Activated T-cell treated with anti-CD3 and anti-CD28 coated beads for 1 hour (primary cell): Measurements from ENCODE around the gene BLMH.
"Not testable (repeated sequence)": the region's sequence is repeated elsewhere in the genome, so short reads cannot be mapped to it uniquely, and the experiment has no call there.

ENCODE experiments used
- DNase-seq: peaks from one replicate; pipeline ENCODE4 v3.0.0-alpha.2; 2020; ENCODE audit warnings: low read depth

Gene BLMH

DNA sequence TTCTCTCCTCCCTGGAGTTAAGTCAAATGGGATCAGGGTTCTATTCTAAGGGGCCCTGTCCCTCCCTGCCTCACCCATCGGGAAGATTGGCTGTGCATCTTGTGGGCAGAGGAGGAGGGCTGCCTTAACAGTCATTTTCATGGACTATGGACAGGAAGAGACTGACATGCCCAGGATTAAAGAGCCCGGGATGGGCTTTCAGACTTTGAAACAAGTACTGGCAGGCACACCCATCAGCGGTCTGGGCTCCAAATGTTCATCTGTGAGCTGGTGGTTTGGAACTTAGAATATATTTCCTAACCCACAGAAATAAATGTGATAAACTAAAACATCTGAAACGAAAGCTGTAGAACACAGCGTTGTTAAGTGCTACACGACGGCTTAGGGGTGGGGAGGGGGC, 62.7 kb downstream of the BLMH start:
- no peak for DNase-seq

DNA sequence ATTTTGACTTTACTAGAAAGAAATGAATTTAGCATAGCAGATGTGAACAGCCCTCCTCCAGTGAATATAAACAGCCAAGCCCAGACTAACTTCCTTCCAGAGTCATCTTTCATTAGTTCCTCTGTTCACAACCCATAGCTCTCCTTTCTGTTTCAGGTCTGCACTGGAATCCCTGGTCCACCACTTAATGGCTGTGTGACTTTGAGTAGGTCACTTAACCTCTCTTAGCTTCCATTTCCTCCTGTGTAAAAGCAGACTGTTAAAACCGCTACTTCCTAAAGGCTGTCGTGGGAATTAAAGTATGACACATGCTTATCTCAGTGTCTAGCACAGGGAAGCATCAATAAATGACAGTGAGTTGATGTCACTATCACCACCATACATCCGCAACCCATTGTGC, 63.7 kb downstream of the BLMH start:
- no peak for DNase-seq

DNA sequence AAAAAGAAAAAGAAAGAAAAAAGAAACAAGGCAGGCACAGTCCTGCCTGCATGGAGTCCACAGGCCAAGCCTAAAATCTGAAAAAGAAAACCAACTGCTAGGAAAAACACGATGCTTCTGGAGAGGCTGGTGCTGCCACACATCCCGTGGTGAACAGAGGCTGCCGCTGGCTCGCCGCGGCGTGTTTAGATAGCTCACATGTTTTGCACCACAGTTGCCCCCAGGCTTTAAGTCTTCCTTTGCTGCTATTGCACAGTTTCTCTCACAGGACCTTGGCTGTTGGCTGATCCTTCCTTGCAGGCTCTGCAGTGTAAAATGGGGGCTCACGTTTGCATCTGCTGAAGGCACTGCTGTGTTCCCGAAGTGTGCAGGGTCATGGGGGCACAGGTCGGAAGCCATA, 64.9 kb downstream of the BLMH start:
- no peak for DNase-seq

DNA sequence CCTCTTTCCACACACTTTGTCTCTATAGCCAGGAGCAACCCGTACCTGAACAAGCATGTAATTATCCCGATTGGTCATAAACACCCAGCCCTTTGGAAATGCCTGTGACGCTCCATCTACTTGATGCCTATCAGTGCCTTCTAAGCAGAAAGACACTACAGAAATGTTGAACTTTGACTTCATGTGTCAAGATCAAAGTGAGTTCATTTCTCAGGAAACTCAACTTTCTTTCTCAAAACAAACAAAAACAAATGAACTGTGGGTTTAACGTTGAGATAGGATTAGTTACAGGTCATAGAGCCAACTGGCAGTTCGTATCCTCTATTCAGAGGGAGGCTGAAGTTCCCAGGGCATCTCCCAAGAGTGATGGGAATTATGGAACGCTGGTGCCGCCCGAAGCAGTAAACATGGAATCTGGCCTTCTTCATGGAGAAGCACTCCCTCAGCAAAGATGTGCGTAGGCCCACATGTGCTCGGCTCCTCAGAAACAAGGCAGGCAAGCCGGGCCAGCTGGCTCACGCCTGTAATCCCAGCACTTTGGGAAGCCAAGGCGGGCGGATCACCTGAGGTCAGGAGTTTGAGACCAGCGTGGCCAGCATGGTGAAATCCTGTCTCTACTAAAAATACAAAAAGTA, 65.7 kb downstream of the BLMH start:
- DNase-seq, result no peak

DNA sequence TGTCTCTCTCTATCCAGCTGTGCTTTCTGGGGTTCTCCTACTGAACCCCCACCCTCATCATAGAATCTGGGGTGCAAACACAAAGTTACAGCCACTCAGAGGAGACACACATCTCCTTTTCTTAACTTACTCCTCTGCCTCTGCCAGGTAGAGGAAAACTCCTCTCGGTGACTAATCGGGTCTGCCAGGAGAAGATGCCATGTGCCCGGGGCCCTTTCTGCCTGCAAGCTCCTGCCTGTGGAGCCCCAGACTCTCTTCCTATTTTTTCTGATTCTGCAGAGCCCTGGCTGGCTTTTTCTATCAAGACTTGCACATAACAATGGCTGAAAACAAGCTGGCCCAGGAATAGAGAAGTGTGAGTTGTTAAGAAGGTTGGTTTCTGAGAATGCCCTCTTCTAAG, 66.6 kb downstream of the BLMH start:
- no peak for DNase-seq

DNA sequence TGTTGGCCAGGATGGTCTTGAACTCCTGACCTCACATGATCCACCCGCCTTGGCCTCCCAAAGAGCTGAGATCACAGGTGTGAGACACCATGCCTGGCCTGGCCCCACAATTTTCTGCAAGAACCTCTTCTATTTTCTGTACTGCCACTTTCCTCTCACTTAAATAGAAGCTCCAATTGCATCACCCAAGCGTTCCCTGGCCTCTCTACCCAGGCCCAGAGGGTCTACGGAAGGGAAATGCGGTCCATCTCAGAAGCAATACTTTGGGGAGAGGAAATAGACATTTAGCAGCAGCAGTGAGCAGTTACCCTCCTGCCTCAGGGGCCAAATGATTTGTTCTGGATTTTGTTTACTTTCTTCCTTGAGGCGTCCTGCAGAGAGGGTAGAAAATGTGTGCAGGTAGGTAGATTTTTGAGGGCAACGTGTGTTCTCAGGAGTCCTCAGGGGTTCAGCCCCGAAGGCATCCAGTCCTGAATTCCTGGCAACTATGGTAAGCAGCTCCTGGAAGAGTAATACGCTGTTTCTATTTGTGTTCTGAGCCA, 67.3 kb downstream of the BLMH start:
- DNase-seq, result no peak

DNA sequence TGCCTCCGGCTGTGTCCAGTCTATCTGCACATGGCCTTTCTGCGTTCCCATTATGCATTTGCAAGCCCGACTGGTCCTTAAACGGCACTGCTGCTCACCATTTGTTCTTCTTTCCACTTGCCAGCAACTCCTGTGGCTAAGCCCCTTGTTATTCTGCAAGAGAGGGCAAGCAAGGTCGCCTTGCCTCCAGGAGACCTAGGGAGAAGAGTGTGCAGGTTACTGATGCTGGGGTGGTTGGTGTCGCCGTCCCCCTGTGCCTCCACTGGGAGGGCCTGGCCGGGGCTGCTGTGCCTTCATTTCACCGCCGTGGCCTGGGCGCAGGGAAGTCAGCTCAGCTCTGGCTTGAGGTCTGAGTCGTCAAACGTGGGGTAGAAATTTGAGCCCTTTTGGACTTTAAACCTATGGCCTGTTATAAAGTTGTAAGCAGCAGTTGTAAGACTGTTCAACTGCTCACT, 69.0 kb downstream of the BLMH start:
- DNase-seq, result no peak

DNA sequence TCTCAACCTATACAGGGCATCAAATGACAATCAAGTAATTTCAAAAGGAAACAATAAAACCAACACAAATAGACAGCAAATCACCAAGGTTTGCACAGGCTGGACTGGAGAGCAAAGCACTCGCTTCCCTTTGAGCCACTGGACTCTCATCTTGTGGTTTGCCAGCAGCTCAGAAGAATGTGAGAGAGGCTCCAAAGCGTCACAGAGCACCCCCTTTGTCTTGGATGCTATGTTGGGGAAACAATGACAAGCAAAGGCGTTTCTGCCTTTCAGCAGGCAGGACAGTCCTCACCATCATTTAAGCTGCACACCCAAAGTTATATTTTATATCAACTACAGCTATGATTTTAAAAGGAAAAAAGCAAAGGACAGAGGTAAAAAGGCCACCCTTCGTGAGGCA, 69.5 kb downstream of the BLMH start:
- DNase-seq, result no peak

DNA sequence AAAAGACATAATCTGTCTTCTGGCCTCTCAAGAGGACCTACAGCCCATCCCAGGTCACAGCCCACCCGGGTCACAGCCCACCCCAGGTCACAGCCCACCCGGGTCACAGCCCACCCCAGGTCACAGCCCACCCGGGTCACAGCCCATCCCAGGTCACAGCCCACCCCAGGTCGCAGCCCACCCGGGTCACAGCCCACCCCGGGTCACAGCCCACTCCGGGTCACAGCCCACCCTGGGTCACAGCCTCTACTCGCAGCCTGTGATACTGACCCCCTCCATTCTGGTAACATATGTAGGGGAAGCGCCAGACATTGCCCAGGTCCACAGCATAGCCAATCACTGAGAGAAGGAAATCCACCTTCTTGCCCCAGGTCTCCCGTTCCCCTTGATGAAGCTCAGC, 70.4 kb downstream of the BLMH start:
- DNase-seq, result no peak

DNA sequence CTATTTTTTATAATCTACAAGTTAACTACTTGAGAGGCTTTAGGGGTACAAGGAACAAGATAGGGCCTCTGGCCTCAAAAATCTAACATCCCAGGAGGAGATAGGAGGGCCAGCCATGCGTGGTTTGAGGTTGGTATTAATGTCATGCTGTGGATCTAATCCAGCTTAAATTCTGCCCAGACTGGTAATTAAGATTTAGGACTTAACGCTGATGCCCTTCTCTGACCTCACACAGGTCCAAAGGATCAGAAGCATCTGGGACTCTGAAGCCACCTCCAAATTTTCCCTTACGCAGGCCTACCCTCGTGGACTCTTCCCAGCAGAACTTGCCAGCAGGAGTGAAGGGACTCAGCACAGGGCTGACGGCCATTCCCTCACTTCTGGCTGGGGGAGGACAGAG, 71.3 kb downstream of the BLMH start:
- DNase-seq, result no peak

DNA sequence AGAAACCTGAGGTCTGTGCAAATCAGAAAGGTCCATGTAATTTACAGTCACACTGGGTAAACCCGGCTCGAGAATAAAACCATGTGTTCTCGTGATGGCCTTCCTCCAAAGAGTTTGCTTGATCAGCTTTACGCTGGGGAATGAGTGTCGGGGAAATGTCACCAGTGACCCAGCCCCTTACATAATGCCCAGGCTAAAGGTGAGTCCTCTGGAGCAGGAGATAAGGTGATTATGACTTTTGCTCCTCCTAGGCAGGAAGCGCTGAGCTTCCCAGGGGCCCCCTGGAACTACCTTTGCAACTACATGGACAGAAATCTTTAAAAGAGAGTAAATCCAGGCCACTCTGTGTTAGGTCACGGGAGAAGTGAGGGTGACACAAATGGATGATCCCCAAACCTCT, 71.9 kb downstream of the BLMH start:
- no peak for DNase-seq

DNA sequence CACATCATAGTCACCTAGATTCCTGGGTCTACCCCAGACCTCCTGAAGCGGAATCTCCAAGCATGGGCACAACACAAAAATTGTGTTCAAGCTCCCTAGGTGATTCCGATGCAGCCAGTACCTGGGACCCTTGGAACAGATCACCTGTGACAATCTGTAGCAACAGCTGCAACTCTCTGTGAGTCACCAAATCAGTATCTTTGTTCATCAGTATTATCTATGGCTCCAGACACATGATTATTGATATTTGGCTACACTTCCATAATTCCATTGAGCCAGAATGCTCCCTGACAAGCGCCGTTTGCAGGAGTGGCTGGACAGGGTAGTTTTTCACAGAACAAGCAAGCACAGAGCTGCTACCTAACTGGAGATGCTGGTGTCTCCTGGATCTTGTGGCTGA, 72.4 kb downstream of the BLMH start:
- no peak for DNase-seq

DNA sequence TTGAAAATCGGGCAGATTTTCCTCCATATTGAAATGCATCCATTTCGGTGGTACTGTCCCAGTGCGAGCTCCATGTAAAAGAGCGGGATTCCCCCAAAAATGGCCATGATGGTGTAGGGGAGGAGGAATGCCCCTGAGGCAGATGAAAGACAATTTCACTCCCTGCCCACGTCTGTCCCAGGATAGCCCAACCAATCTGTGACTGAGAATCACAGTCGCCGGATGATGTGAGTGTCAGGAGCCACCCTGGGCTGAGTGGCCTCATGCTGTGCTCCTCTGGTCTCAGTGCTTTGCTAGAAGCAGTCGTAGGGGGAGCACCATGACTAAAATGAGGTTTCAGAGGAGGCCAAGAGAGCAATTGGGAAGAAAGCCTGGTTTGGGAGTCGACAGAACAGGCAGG, 72.9 kb downstream of the BLMH start:
- no peak for DNase-seq

DNA sequence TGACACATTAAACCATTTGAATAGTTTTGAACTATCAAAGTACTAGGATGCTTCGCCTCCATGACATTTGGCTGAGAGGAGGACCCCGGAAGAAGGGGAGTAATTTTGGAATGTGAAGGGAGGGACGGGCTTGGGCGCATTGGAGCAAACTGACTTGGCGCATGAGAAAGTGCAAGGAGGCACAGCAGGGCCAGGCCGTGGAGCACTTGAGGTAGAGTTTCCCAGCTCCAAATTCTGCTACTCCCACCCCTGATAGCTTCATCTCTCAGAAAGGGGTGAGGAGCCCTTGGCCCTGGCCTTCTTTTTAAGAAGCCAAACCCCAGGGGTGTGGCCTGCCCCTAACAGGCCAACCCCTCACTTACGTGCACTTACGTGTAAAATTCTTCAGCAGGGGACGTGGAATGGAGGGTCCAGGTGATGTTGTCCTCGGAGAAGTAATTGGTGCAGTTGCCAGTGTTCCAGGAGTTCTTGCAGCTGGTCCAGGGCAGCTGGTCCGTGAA, 73.9 kb downstream of the BLMH start:
- no peak for DNase-seq

DNA sequence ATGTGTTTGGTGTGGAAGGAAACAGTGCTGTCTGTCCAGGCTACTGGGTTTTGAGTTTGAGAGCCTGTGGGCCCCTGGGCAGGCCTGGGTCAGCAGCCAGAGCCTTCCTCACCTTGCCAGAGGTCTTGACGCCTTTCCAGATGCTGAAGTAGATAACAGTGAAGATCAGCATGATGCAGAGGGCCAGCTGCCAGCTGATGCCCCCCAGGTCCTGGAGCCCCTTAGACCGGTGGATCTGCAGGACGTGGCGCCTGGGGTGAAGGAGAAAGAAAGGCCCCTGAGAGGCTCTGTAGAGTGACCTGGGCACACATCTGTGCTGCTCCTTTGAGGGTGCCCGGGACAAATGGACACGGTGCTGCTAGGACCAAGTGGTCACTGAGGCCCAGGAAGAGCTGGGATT, 74.7 kb downstream of the BLMH start:
- DNase-seq, result no peak

DNA sequence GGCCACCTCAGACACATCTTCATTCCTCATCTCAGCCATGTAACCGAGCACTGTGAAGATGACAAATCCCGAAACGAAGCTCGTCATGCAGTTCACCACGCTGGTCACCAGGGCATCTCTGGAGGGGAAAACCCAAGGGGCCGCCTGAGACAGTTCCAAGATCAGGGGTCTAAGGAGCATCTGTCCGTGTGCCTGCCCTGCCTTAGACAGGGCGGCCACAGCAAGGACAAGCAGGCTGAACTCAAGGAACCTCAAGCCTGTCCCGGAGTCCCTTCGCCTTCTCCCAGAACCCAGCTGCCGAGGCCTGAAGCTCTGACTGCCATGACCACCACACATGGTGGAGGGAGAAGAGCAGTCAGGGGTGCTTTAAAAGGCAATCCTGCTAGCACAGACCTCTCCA, 79.0 kb downstream of the BLMH start:
- DNase-seq, result no peak

DNA sequence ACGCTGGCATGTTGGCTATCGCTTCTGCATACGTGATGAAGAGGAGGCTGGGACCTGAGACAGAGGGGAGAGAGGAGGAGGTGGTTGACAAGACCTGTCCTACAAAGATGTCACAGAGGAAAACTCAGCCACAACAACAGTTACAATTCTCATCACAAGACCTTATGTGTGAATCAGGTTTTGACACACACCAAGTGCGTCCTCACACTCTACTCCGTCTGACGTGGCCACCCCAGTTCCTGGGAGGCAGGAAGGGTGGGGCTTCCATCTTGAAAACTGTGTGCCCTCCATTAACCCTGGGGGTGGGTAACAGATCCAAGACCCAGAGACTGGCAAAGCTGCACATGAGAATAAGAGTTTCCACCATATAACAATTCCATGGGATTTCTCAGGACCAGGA, 80.4 kb downstream of the BLMH start:
- DNase-seq, result no peak

DNA sequence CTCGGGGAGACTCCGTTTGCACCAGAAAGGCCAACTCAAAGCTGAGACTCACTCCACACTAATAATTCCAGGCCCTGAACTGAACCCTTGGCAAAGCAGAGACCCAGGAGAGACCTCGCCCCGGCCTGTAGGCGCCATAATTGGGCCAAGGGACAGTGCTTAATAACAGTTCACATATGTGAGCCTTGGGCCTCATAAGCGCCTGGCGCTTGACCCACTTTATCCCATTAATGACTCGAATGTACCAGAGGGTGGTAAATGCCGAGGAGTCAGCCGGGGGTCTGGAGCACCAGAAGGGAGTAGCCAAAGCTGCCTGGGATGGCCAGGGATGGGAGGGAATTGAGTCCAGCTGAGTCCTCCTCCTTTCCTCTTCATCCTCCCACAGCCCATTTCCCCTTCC, 80.8 kb downstream of the BLMH start:
- DNase-seq, result no peak

DNA sequence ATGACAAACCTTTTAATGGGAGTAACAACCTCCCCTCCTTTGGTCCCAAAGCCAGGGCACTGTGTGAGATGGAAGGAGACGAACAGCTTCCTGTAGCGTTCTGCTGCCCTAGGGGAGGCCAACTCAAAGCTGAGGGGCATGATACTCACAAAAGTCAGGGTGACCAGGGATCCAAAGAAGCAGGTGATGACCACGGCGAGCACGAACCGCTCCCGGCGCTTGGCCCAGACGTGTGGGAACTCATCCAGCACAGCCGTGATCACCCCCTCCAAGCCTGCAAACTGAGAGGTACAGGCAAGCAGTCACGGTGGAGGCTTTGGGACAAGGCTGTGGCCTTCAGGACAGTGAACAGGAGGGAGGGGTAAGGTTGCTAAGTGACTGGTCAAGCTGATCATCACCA, 81.4 kb downstream of the BLMH start:
- no peak for DNase-seq

DNA sequence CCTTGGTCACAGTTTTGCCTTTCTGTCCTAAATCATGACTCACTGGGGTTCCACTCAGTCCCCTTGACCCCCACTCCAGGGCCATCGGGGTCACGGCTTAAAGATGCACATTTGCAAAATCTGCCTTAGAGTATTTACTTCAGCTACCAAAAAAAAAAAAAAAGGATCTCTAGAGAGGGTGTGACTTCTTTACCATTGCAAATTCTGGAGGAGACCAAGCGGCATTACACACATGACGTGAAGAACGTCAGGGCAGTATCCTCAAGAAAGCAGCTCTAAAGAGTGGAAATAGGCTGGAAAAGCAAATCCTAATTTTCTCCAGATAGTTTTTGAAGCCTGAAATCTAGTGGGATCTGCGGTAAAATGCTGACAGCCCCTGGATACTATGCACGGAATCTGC, 81.8 kb downstream of the BLMH start:
- no peak for DNase-seq

DNA sequence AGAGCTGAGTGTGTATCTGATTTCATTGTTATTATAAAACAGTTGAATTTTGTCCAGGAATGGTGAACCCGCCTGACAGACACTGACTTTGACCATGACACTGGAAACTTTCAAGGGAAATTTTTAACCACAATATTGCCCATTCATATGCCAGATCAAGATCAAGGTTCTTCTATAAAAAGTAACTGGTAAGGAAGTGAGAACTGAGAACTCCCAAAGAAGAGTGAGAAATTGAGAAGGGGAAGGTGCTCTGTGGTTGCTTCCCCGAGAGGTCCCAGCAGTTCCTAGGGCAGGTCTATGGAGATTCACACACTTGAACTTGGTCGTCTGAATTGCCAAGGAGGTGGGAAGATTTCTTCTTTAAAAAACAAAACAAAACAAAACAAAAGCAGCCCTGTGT, 83.5 kb downstream of the BLMH start:
- DNase-seq, result no peak

DNA sequence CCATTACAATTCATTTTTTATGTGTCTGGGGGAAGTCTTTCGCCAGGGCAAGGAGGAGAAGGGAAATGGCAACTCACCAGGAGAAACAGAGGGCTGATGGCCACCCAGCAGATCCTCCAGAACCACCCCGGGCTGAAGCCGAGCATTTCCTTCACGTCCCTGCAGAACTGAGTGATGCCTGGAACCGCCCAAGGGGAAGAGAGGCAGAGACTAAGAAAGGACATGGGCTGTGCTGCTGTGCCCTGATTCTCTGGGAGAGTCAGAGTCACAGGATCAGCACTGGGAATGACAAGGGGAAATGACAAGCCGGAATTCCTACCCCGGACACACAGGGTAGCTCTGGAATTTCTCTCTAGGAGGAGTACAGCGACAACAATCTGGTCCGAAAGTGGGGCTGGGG, 84.1 kb downstream of the BLMH start:
- DNase-seq, result no peak

DNA sequence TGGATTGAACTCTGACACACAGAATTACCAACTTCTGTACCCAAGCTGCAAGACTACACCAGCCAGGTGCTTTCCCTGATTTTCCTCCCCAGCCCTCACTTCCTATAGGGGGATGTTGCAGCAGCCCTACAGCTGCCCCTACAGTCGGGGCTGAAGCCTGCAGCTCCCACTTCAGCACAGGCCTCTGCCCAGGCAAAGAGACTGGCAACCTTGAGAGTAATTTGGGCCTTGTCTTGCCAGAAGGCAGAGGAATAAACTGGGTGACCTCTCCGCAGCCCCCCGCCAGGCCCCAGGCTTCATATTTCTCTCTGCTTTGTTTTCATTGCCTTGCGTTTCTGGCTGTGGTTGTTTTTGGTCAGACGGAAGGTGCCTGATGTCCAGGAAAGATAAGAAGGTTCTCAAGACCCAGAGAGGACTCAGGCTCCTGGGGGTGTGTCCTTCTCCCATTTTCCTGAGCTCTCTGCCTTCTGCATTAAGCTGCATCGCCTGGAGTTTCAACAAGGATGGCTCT, 88.2 kb downstream of the BLMH start:
- DNase-seq, result no peak

DNA sequence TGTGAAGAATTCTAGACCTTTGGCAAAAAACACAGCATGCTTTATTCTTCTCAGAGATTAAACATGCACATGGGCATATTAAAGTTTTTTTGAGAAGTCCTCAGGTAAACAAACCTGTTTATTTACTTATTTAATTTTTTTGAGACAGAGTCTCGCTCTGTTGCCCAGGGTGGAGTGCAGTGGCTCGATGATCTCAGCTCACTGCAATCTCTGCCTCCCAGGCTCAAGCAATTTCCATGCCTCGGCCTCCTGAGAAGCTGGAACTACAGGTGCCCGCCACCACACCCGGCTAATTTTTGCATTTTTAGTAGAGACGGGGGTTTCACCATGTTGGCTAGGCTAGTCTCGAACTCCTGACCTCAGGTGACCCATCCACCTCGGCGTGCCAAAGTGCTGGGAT, 91.1 kb downstream of the BLMH start:
- DNase-seq, result not testable (repeated sequence)
